Activated T-helper 9 cell treated with anti-CD3 and anti-CD28 coated beads, Interleukin-2, amount 50 U/mL, for 16 hours (primary cell): ENCODE results near the gene MARK3.

Experiments used
- DNase-seq: peaks from one replicate; pipeline ENCODE4 v3.0.0-alpha.2; 2020; ENCODE audit warnings: low read depth

The MARK3 gene

DNA sequence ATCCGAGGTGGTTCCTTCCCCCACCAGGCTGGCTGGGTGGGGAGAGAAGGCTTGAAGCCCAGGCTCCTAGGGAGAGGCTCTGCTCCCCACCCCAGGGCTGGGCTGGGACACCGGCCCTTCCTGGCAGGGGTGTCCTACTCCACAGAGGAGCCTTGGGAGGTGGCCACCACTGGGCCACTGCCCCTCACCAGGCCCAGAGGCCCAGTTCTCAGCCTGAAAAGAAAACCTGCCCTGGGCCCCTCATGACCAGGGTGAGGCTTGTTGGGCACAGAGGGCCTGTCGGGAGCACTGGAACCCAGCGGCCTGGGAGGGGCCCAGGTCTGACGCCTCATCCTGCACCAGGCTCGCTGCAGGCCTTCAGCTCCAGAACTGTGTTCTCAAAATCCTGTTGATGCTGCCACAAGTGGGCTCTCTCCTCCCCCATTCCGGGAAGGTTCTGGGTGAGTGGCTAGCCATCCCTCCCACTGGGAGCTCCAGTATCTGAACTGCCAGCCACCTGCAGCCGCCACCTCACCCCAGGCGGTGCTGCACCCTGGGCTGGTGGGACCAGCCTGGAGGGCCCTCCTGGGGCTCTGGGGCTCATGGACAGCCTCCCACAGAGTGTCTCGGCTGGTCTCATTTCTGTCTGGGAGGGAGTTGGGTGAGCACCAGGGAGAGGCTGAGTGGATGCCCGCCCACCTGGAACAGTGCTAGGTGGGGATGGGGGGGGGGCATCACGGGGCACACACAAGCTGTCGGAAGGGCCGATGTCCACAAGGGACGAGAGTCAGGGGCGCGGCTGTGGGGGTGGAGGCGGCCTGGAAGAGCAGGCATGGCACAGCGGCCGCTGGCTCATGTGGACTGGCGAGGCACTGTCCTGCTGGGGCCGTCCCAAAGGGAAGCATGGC lies 165.5 kb downstream of the MARK3 start:
- no peak for DNase-seq

DNA sequence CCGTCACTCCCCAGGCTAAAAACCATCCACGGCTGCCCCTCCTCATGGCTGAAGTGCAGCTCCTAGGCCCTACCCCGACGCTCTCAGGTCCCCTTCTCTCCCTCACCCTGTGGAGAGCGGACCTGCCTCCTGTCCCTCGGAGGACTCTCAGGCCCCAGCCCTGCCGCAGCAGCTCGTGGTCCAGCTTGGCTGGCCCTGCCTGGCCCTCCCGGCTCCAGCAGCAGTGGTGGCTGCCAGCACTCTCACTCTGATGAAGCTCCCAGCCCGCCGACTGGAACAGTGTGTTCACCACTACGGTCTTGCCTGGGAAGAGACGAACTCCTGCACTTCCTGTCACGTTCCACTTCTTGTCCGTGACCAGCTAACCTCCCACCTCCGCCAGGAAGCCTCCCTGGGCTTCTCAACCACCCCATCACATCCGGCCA lies 166.1 kb downstream of the MARK3 start:
- DNase-seq: no peak

DNA sequence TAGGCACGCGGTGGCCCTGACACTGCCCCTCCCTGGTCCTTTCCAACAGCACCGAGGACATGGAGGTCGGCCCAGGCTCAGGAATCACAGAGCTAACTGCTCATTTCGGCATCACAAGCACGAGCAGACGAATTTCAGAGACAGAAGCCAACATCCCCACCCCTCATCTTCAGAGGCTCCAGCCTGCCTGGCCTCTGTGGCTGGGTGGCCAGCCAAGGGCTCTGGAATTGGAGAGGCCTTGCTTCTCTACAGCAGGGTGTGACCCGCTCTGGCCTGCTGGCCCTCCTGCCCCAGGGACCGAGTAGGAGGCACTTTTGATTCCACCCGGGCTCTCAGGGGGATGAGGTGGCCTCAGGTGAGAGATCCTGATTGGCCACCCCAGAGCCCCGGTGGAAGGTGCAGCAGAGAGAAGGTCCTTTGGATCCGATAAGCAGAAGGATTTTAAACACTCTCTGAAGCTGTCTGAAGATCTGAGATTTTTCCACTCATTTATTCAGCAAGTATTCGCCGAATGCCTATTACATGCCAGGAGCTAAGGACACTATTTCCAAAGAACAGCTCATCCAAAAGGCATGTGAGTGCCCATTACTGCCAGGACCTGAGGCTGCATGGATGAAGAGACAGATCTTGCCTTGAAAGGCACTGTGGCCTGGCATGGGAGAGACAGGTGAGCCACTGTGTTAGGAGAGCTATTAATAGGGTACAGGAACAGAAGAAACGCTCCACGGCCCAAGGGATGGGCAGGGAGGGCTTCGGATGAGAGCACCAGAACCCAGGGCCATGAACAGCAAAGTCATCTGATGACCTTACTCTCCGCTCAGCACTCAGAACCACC lies 167.0 kb downstream of the MARK3 start:
- DNase-seq: no peak

DNA sequence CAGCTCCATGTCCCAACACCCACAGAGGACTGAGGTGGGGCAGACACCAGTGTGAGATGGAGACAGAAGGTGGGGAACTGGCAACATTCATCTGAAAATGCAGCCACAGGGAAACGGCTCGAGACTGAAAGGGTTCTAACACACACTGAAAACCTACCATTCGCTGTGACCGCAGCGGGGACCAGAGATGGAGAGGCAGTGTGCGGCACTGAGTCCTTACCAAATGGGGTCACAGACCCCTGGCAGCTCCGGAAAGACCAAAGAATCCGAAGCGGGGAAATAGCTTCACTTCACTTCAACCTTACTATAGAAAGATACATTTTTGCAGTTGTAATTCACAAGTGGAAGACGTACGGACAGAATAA lies 167.6 kb downstream of the MARK3 start:
- DNase-seq: no peak
